AG10803 (cell line): ENCODE results near the gene DHRSX.
"Not testable (repeated sequence)": the region's sequence is repeated elsewhere in the genome, so short reads cannot be mapped to it uniquely, and the experiment has no call there.

Experiments used
- DNase-seq: peaks from one replicate; pipeline ENCODE4 v3.0.0; 2010; ENCODE audit warnings: low read depth
- H3K4me3 ChIP-seq: 2 replicates; pipeline ENCODE4 v1.5.1; 2011; ENCODE audit warnings: mild to moderate bottlenecking, low read length, control low read depth
- TF ChIP-seq, protein P1 (sequence below): conservative IDR thresholded peaks from 2 replicates; pipeline ENCODE4 v1.5.1; 2011; ENCODE audit warnings: mild to moderate bottlenecking, low read length, control low read depth, inconsistent platforms

The DHRSX gene

DNA sequence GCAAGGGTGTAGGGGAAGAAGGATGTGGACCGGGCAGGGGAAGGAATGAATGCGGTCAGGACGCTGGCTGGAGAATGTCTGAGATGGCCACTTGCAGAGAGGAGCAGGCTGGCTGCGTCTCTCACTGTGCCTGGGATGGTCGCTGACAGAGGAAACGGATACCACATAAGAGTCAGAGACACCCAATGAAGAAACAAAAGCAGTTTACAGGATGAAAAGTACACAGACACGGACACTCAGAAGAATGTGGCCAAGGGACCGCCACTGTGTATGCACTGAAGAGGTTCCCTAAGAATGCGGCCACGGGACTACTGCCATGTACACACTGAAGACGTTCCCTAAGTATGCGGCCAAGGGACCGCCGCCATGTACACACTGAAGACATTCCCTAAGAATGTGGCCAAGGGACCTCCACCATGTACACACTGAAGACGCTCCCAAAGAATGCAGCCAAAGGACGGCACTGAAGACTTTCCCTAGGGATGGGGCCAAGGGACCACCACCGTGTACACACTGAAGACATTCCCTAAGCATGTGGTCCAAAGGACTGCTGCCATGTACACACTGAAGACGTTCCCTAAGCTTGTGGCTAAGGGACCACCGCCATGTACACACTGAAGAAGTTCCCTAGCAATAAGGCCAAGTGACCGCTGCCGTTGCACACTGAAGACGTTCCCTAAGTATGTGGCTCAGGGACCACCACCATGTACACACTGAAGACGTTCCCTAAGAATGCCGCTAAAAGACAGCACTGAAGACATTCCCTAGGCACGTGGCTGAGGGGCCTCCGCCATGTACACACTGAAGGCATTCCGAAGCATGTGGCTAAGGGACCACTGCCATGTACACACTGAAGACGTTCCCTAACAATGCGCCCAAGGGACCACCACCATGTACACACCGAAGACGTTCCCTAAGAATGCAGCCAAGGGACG lies 32.2 kb downstream of the DHRSX start:
- TF ChIP-seq, protein P1, sequence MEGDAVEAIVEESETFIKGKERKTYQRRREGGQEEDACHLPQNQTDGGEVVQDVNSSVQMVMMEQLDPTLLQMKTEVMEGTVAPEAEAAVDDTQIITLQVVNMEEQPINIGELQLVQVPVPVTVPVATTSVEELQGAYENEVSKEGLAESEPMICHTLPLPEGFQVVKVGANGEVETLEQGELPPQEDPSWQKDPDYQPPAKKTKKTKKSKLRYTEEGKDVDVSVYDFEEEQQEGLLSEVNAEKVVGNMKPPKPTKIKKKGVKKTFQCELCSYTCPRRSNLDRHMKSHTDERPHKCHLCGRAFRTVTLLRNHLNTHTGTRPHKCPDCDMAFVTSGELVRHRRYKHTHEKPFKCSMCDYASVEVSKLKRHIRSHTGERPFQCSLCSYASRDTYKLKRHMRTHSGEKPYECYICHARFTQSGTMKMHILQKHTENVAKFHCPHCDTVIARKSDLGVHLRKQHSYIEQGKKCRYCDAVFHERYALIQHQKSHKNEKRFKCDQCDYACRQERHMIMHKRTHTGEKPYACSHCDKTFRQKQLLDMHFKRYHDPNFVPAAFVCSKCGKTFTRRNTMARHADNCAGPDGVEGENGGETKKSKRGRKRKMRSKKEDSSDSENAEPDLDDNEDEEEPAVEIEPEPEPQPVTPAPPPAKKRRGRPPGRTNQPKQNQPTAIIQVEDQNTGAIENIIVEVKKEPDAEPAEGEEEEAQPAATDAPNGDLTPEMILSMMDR: no peak
- DNase-seq: no peak
- no peak overlapping the region for H3K4me3 ChIP-seq

DNA sequence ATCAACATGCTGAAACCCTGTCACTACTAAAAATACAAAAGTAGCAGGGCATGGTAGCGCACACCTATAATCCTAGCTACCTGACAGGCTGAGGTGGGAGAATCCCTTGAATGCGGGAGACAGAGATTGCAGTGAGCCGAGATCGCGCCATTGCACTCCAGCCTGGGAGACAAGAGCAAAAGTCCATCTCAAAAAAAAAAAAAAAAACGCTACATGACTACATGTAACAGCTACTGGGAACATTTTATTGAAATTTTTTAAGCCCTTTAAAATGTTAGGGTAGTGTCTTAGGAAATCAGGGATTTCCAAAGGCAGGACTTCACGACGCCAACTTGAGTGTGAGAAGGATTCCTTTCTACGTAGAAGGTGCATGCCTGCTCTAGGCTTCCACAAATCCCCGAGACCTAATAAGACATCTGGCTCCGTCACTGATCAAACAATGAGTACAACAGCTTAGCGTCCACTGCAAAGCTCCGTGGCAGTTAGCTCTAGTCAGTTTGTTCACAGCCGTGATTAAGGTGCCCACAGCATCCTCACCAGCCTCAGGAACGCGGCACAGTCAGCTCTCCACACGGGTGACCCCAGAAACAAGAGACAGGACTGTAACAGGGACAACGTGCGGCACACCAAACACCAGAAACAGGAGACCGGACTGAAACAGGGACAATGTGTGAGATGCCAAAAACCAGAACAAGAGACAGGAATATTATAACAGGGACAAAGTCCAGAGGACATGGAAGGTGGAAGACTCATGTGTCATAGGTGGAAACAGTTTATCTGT lies 33.7 kb downstream of the DHRSX start:
- no peak for DNase-seq
- H3K4me3 ChIP-seq: no peak overlapping the region
- TF ChIP-seq, protein P1: no peak

DNA sequence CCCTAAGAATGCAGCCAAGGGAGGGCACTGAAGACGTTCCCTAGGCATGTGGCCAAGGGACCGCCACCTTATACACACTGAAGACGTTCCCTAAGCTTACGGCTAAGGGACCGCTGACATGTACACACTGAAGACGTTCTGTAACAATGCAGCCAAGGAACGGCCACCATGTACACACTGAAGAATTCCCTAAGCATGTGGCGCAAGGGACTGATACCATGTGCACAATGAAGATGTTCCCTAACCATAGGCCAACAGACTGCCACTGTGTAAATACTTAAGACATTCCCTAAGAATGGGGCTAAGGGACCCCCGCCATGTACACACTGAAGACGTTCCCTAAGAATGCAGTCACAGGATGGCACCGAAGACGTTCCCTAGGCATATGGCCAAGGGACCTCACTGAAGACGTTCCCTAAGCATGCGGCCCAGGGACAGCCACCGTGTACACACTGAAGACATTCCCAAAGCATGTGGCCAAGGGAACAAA lies 36.1 kb downstream of the DHRSX start:
- no peak for DNase-seq
- no peak overlapping the region for H3K4me3 ChIP-seq
- TF ChIP-seq, protein P1: no peak

DNA sequence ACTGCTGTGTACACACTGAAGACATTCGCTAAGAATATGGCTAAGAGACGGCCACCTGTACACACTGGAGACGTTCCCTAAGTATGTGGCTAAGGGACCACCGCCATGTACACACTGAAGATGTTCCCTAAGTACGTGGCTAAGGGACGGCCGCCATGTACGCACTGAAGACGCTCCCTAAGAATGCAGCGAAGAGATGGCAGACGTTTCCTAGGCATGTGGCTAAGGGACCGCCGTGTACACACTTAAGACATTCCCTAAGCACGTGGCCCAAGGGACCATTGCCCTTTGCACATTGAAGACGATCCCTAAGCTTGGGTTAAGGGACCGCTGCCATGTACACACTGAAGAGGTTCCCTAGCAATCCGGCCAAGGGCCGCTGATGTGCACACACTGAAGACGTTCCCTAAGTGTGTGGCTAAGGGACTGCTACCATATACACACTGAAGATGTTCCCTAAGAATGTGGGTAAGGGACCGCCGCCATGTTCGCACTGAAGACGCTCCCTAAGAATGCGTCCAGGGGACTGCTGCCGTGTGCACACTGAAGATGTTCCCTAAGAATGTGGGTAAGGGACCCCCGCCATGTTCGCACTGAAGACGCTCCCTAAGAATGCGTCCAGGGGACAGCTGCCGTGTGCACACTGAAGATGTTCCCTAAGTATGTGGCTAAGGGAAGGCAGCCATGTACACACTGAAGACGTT lies 36.7 kb downstream of the DHRSX start:
- no peak overlapping the region for H3K4me3 ChIP-seq
- TF ChIP-seq, protein P1: no peak
- DNase-seq: no peak

DNA sequence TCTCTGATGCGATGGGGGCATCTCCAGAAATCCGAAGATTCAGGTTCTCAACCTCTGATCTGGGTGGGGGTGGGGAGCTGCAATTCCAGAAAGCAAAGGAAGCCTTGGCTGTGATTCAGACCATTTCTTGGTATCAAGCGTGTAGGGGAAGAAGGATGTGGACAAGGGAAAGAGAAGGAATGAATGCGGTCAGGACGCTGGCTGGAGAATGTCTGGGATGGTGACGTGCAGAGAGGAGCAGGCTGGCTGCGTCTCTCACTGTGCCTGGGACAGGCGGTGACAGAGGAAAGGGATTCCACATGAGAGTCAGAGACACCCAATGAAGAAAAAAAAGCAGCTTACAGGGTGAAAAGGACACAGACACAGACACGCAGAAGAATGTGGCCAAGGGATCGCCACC lies 37.3 kb downstream of the DHRSX start:
- not testable (repeated sequence) for H3K4me3 ChIP-seq

DNA sequence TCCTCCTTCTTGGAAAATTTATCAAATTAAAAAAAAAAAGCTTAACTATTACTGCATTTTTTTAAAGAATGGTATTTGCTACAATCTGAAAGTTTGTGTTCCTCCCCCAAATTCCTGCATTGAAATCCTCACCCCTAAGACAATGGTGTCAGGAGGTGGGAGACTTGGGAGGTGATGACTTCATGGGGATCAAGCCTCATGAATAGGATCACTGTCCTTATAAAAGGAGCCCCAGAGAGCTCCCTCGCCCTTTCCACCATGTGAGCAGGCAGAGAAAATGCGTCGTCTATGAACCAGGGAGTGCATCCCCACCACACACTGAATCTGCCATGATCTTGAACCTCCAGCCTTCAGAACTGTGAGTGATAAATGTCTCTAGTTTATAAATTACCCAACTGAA lies 38.0 kb downstream of the DHRSX start:
- no peak overlapping the region for H3K4me3 ChIP-seq
- no peak for DNase-seq
- TF ChIP-seq, protein P1: no peak

More for the DNA sequence above, 37.3 kb downstream of the DHRSX start:
- DNase-seq: not testable (repeated sequence)

DNA sequence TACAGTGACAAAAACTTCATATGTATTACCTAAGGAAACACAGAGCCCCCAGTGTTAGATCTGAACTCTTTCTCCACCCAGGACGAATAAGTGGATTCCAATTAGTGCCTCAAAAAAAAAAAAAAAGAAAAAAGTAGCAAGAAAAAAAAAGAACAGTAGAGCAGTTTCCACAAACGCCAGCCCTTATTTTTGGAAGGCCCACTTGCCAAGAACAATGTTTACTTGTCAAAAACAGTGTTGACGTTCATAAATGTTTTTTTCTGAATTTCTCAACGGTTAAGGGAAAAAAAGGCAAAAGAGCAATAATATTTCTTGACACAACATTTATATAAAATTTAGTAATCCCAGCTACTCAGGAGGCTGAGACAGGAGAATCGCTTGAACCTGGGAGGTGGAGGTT lies 38.7 kb downstream of the DHRSX start:
- no peak for DNase-seq
- H3K4me3 ChIP-seq: no peak overlapping the region
- TF ChIP-seq, protein P1: no peak
